Amniotic epithelial cell (primary cell): Measurements from ENCODE around the gene TESK2.
A peak's percentile ranks its signal among the peaks of the same experiment; 100 is the strongest.

Experiments used
- DNase-seq: peaks from one replicate; pipeline ENCODE4 v3.0.0-alpha.2; 2010; ENCODE audit warnings: low read depth

TESK2 gene

DNA sequence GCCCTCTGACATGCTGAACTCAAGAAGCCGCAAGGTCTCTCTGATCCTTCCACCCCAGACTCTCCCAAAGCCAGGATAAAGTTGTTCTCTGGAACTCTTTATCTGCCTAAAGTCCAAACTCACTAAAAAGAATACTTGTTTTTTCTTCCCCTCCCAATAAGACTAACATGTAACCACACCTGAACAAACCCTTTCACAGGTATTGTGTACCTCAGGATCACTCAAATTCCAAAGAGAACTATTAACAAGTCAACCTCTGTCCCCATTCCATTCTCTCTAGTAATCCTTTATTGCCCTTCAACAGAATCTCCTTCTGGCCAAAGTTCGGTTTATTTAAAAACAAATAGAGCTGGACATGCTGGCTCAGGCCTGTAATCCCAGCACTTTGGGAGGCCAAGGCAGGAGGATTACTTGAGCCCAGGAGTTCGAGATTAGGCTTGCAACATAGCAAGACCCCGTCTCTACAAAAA, 155.1 kb downstream of the TESK2 start:
- no peak for DNase-seq

DNA sequence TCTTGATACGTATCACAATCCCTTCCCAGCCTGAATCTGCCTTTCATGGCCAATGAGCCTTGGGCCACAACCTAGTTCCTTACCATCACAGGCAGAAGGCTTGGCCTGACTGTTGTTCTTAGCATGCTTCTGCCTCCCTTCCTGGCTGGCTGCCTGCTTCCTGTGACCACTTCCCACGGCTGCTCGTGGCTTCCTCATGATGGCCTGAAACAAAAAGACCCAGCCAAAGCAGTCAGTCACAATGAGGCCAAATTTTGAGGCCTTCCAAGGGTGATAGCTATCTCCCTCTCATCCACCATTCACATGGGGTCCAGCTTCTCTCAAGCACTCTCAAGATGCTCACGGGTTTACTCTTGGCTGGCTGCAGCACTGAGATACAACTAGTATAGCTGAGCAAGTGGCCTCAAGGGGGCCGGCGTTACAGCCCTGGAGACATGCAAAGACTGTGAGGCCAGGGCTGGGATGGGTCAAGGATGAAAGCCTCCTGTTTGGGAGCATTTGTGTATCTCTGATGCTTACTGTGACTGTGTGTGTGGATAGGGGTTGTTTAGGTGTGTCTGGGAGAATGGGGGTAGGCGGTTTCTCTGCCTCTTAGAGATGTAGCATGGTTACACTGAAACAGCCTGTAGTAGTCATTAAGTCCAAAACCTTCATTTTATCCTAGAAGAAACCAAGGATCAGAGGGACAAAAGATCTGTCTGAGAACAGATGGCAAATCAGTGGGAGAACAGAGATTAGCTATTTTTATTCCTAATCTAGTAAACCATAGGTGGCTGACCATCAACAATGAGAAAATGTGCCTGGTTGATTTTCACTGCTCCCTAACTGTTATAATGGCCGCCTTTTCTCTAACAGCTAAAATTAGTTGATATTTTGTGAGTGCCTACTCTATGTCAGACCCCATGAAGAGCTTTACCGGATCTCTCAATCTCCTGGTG, 156.4 kb downstream of the TESK2 start:
- no peak for DNase-seq

DNA sequence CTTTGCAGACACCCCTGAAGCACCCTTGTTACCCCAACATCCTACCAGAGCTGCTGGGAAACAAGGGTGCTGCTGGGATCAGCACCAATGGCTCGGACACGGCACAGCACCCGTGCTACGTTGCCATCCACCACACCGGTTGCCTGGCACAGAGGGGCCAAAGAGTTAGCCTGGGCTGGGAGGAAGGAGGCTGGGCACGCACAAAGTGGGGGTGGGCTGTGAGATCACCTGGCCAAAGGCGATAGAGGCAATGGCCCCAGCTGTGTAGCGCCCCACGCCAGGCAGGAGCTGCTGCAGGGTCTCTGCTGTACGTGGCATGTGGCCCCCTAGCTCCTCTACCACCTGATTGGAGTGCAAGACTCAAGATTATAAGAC, 158.6 kb downstream of the TESK2 start:
- DNase-seq: no peak

DNA sequence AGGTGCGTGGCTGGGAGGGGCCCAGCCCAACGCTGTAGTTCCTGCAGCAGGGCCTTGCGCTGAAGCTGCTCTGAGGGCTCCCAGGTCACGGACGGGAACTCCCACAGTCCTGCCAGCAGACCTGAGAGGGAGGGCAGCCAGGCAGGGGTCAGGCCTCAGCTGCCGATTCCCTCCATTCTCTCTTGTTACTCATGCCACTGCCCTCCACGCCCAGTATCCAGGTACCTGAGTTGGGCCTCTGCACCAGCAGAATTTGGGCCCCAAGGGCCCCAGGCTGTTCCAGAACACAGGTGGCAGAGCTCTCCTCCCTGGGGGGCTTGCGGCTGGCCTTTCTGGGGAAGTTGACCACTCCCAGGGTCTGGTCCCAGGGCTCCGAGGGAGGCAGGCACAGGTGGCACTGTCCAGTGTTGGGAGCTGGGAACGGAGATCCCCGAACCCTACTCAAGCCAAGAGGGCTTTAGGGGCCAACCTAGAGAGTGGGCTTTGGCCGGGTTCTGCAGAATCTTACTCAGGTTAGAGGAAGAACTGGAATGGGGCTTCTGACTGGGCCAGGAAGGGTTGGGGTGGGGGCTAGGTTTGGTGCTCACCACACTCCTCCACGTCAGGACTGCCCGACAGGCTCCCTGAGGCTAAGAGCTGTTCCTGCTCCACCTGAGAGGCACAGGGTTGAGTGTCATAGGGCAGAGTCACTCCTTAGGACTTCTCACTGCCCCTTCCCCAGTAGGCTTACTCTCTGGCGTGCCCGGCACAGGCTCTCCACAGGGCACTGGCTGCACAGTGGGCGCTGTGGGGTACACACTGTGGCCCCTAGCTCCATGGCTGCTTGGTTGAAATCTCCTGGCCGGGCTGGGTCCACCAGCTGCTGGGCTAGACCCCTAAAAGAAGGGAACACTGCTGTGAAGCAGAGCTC, 159.3 kb downstream of the TESK2 start:
- DNase-seq: no peak

DNA sequence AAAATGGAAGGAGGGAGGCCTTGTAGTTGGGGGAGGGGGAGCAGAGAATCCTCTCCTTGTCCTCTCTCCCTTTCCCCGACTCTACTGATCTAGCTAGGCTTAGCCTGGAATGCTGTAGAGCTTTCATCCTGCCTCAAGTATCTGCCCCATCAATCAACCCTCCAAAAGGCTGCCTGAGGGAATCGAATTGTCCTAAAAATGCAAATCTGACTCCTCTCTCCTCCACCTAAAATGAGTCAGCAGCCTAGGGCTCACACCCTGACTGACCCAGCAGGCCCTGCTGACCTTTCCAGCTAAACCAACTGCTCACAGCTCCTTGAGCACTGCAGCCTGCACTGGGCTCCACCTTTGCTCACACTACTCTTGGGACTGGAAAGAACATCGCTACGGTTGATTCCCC, 161.5 kb downstream of the TESK2 start:
- DNase-seq: no peak

DNA sequence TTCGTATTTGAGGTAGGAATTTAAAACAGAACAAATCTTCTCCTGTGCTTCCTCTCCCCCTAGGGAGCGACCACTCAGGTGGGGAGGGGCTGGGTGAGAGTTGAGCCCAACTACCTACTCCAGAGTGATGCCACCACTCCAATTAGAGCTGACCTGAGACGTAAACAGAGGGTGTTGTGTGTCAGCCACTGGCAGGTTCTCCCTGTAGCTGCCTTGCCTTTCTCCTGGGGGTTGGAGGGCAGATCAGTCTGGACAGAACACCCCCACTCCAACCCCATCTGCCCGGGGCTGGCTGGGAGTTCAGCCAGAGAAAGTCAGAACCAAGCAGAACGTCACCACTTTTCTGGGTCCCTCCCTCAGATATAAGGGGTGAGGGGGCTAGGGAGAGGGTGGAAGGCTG, 162.3 kb downstream of the TESK2 start:
- DNase-seq: no peak

DNA sequence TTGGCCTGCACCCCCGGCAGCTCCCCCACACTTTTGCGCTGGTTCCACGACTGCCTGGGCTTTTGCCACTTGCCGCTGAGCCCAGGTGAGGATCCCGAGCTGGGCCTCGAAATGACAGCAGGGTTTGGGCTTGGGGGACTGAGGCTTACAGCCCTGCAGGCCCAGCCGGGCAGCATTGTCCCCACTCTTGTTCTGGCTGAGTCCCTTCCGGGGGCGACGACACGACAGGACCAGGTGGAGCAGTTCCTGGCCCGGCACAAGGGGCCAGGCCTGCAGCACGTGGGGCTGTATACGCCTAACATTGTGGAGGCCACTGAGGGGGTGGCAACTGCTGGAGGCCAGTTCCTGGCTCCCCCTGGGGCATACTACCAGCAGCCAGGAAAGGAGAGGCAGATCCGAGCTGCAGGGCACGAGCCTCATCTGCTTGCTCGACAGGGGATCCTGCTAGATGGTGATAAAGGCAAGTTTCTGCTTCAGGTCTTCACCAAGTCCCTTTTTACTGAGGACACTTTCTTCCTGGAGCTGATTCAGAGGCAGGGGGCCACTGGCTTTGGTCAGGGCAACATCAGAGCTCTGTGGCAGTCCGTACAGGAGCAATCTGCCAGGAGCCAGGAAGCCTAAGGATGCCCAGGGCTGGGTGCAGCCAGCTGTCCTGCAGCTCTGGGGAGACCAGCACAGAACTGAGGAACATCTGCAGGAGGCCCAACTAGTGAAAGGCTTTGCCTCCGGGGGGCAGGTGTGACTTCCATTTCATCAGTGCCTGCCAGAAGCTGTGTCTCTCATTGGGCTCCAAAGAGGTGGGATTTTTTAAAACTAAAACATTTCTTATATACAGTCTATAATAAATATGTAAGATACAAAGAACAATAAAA, 163.1 kb downstream of the TESK2 start:
- no peak for DNase-seq

DNA sequence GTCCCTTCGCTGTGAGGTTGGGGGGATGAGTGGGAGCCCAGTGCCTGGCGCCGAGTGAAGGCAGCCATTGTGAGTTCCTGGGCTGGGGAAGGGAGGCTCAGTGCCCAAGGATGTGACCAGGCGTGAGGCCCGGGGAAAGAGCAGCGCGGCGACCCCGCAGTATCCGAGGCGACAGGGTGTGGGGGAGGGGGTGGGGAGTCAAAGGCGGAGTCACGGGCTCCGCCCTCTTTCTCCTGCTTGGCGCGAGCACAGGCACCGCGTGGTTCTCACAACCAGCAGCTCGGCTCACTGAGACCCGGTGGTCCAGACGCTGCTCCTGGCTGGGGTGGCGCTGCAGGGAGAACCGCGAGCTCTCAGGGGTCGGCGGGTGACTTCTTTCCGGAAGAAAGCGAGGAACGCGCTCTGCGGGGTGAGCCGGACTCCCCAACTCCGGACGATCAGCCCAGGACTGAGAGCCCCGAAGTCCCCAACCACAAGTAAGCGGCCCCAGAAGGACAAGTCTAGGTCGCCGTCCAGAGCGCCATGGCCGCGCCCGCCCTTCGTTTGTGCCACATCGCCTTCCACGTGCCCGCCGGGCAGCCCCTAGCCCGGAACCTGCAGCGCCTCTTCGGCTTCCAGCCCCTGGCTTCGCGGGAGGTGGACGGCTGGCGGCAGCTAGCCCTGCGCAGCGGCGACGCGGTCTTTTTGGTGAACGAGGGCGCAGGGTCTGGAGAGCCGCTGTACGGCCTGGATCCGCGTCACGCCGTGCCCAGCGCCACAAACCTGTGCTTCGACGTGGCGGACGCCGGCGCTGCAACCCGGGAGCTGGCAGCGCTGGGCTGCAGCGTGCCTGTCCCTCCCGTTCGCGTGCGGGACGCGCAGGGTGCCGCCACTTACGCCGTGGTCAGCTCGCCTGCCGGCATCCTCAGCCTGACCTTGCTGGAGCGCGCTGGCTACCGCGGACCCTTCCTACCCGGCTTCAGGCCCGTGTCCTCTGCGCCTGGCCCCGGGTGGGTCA, 164.0 kb downstream of the TESK2 start, which contains the start of gene HPDL:
TSS of gene HPDL (plus strand) at position 269 of the 997 bp plus-strand sequence. CDS start at position 523, 254 bp downstream.
- peak; percentile 33 for DNase-seq

DNA sequence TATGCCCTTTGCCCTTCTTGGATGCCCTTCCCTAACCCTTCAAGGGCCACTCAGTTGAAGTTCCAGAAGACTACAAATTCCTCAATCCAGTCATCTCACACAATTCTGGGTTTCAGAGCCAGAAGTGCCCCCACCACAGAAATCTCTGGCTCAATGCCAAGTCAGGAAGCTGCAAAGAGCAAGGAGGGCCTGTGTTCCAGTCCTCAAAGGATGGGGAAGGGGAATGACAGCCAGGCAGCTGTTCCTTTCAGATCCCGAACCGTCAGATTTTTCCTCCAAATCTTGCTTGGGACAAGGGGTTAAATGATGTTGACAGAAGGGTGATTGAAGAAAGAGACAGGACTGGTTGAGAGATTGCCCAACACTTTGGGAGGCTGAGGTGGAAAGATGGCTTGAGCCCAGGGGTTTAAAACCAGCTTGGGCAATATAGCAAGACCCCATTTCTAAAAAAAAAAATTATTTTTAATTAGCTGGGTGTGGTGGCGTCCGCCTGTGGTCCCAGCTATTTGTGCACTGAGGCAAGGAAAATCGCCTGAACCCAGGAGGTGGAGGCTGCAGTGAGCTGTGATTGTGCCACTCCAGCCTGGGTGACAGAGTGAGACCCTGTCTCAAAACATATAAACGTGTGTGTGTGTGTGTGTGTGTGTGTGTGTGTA, 165.0 kb downstream of the TESK2 start:
- no peak for DNase-seq

DNA sequence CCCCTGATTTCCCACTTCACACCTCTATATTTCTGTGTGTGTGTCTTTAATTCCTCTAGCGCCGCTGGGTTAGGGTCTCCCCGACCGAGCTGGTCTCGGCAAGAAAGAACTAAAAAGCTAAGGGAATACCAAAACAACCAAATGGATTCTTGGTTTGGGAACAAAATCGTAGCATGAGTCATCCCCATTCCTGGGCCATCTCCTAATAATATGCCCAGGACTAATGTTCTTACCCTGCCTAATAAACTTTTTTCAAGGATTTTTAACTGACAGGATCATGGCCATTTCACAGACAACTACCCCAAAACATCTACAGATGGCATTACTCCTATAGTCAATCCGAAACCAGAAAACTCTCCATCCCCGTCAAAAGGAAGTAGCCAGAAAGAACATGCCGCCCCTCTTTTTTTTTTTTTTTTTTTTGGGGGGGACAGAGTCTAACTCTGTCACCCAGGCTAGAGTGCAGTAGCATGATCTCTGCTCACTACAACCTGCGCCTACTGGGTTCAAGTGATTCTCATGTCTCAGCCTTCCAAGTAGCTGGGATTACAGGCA, 168.4 kb downstream of the TESK2 start:
- DNase-seq: no peak

DNA sequence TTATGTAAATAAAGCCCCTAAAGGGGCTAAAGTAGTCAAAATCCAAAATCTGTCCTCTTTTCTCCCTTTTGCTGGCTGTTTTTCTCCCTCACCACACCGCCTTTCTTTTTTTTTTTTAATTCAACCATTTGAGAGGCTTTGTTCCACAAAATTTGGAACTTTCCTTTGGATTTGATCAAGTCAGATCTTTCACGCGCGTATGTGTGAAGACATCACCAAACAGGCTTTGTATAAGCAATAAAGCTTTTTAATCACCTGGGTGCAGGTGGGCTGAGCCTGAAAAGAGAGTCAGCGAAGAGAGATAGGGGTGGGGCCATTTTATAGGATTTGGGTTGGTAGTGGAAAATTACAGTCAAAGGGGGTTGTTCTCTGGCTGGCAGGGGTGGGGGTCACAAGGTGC, 169.5 kb downstream of the TESK2 start:
- no peak for DNase-seq

DNA sequence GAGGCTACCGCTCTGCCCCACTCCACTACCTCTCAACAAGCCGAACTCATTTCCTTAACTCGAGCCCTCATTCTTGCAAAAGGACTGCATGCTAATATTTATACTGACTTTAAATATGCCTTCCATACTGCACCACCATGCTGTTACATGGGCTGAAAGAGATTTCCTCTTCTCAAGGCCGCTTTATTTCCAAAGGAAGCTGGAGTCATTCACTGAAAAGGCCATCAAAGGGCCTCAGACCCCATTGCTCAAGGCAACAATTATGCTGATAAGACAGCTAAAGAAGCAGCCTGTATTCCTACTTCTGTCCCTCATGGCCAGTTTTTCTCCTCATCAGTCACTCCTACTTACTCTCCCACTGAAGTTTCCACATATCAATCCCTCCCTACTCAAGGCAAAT, 171.2 kb downstream of the TESK2 start:
- DNase-seq: peak; percentile 27

DNA sequence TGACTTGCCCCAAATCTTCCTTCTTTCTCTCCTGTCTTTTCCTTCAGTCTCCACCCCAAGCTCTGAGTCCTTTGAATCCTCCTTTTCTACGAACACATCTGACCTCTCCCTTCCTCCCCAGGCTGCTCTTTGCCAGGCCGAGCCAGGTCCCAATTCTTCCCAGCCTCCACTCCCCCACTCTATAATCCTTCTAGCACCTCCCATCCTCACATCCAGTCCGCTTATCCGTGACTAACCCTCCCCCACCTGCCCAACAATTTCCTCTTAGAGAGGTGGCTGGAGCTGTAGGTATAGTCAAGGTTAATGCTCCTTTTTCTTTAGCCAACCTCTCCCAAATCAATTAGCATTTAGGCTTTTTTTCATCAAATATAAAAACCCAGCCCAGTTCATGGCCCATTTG, 173.8 kb downstream of the TESK2 start:
- DNase-seq: no peak

DNA sequence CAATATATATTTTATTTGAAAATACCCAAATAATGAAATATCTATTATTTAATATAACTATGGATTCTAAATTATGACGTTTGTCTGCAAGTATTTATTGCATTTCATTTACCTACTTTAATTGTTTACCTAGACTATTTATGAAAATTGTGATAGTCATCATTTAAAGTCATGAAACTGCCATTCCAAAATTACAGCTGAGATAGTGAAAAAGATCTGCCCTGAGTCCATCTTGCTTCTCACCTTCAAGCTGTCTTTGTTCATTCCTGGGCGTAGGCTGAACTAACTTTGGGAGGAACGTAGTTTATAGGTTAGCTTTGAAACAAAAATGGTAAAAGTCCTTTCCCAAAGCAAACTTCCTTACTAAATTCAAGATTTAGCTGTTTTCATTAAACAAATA, 176.7 kb downstream of the TESK2 start:
- DNase-seq: no peak

DNA sequence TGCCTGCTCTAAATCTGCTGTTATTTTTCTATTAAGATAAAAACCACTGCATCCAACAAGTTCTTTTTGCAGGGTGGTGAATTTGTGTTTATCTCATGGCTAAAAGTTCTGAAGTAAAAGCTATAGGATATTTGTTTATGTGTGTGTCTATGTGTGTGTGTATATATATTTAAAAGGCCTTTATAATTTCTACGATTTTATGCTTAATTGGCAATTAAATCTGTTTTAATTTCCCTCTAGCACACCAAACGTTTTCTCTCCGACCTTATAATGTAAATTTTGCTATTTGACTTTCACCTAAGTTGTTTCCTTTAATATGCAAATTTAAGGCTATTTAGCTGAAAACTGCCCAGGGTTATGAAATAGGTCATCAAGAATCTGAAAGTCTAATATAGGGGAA, 184.1 kb downstream of the TESK2 start:
- DNase-seq: no peak

DNA sequence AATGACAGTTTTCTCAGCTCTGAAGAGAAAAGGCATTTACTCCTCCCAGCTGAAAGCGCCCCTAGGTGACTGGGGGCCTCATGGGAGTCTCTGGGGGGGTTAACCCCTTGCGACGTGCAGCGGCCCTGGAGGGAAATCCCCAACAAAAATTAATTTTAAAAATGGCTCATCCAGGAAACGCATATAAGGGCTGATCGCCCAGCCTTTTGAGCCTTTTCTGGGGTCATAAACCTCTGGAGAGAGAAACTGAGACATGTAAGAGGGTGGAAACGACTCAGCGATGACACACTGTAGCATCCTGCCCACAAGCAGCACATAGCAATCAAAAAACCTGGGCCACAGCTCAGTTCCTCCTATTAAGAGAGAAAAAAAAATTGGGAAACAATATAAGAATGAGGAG, 184.6 kb downstream of the TESK2 start:
- no peak for DNase-seq

DNA sequence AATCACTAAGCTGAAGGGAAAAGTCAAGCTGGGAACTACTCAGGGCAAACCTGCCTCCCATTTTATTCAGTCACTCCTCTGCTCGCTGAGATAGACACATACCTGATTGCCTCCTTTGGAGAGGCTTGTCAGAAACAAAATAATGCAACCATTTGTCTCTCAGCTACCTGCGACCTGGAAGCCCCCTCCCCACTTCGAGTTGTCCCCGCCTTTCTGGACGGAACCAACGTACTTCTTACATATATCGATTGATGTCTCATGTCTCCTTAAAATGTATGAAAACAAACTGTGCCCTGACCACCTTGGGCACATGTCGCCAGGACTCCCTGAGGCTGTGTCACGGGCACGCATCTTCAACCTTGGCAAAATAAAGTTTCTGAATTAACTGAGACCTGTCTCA, 185.7 kb downstream of the TESK2 start:
- no peak for DNase-seq

DNA sequence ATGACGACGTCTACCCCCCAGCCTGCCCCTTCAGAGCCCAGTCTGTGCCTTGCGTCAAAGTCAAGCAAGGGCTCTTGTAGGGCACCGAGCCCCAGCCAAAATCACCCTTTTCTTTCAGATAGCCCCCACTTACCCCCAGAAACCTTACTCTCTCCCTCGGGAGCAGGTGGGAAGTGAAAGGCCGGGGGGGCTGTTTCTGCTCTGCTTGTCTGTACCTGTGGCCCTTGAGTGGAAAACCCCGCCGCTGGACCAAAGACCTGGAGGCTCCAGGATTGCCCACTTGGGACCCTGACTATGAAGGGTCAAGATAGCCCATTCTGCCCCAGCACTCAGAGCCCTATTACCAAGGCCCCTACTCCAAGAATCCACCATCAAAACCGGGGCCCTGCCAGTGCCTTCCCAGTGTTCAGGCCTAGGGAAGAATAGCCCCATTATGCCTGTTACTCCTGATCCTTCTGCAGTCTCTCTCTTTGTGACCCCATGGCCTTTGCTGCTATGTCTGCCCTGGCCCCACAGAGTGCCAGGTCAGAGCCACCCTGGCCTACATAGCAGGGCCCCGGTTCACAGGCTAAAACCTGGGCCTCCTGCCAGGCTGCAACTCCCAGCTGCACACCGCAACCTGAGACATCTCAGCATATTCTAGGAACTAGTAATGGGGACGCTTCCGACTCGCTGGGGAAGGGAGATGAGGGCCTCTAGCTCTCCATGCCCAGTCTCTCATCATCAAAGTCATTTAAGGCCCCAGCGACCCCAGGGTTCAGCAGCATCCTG, 186.5 kb downstream of the TESK2 start:
- no peak for DNase-seq
